KG1 (cell line): Measurements from ENCODE around the gene RAB4A.
"Not testable (repeated sequence)": the region's sequence is repeated elsewhere in the genome, so short reads cannot be mapped to it uniquely, and the experiment has no call there.

ENCODE experiments used
- DNase-seq: peaks from one replicate; lab custom pipeline; 2025; lab: John Stamatoyannopoulos, UW

The RAB4A gene

GRCh38 chr1:229298420-229298819 lies 27.5 kb downstream of the RAB4A start:
- DNase-seq: no peak

GRCh38 chr1:229298887-229299503 lies 28.1 kb downstream of the RAB4A start:
- no peak for DNase-seq

GRCh38 chr1:229300099-229300757 lies 29.3 kb downstream of the RAB4A start:
- no peak for DNase-seq

- no peak for DNase-seq
These were observed 31.8 kb downstream of the RAB4A start for GRCh38 chr1:229302740-229303139.

GRCh38 chr1:229303855-229304254 lies 32.9 kb downstream of the RAB4A start:
- no peak for DNase-seq

- no peak for DNase-seq
These were observed 34.5 kb downstream of the RAB4A start for GRCh38 chr1:229305392-229305791.

- no peak for DNase-seq
These were observed 38.2 kb downstream of the RAB4A start for GRCh38 chr1:229309074-229309473.

- no peak for DNase-seq
These were observed 38.8 kb downstream of the RAB4A start for GRCh38 chr1:229309684-229310083.

- no peak for DNase-seq
These were observed 39.9 kb downstream of the RAB4A start for GRCh38 chr1:229310833-229311232.

GRCh38 chr1:229316166-229316565 lies 45.3 kb downstream of the RAB4A start:
- no peak for DNase-seq

GRCh38 chr1:229318056-229318455 lies 47.1 kb downstream of the RAB4A start:
- no peak for DNase-seq

GRCh38 chr1:229319487-229319886 lies 48.6 kb downstream of the RAB4A start:
- no peak for DNase-seq

GRCh38 chr1:229323201-229323600 lies 52.3 kb downstream of the RAB4A start:
- DNase-seq: no peak

- DNase-seq: no peak
These were observed 53.1 kb downstream of the RAB4A start for GRCh38 chr1:229323885-229324553.

GRCh38 chr1:229325401-229325800 lies 54.5 kb downstream of the RAB4A start:
- DNase-seq: no peak

GRCh38 chr1:229325853-229326487 lies 55.1 kb downstream of the RAB4A start:
- DNase-seq: no peak

GRCh38 chr1:229326601-229327000 lies 55.7 kb downstream of the RAB4A start:
- no peak for DNase-seq

- DNase-seq: not testable (repeated sequence)
These were observed 56.9 kb downstream of the RAB4A start for GRCh38 chr1:229327765-229328164.

- no peak for DNase-seq
These were observed 57.9 kb downstream of the RAB4A start for GRCh38 chr1:229328598-229329362.

- DNase-seq: no peak
These were observed 63.4 kb downstream of the RAB4A start for GRCh38 chr1:229334269-229334668.

GRCh38 chr1:229334716-229335115 lies 63.8 kb downstream of the RAB4A start:
- no peak for DNase-seq

GRCh38 chr1:229336345-229336744 lies 65.4 kb downstream of the RAB4A start:
- DNase-seq: no peak
